IPS DF 19.7 (cell line): Measurements from ENCODE around the gene COL26A1.

ENCODE experiments used
- DNase-seq: peaks from one replicate; pipeline ENCODE4 v3.0.0-alpha.2; 2013; ENCODE audit warnings: low read depth, low spot score

COL26A1 gene

DNA sequence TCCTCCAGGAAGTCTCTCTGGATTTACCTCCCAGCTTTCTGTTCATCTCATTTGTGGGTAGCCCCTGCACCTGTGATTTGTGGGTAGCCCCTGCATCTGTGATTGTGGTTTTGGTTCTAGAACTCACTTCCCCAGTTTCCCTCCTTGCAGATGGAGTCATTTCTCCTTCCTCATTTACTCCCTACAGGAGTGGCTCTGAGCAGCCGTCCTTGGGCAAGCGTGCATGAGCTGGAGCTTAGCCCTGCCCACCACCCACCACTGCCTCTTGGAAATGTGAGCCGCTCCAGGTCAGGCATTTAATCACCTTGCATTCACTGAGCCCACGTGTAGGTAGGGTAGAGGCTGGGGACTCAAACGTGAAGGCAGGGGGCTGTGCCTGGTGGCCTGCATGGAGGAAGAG is 8.2 kb downstream of the COL26A1 start:
- DNase-seq: no peak

DNA sequence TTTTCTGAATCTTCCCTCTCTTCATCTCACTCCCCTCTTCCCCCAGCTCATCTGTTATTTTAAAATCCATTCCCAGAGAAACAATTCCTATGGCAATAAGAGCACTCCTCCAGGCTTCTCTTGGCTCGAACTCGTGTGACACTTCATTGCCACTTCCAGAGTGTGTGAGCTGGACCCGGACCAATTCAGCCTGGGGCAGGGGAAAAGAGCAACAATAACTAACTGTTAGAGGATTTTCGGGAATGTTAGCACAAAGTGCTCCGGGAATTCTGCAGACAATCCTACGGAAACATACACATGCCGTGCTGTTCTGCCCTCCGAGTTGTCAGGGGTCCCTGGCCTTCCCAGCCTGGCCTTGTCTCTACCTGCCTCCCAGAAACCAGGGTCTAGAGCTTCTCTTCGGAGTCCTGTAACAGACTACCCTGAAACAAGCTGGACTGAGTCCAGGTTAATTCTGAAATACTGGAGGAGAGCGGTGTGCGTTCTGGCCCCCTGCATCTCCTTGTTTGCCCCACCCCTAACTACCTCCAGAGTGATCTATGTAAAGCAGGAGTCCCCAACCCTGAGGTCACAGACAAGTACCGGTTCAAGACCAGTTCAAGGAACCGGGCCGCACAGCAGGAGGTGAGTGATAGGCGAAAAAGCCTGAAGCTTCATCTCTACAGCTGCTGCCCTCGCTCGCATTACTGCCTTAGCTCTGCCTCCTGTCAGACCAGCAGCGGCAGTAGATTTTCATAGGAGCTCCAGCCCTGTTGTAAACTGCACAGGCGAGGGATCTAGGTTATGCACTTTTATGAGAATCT is 11.3 kb downstream of the COL26A1 start:
- no peak for DNase-seq

DNA sequence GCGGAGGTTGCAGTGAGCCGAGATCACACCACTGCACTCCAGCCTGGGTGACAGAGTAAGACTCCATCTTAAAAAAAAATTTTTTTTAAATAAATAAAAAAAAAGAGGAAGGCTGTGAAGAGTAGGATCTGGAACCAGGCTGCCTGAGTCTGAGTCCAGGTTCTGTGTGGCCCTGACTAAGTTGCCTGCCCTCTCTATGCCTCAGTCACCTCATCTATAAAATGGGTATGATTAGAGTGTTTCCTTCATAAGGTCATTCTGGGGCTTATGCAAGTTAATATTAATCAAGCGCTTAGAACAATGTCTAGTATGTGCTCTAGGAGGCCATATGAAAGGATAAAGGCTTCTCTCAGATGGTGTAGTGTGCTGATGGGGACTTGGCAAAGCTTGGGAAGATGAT is 12.3 kb downstream of the COL26A1 start:
- no peak for DNase-seq

DNA sequence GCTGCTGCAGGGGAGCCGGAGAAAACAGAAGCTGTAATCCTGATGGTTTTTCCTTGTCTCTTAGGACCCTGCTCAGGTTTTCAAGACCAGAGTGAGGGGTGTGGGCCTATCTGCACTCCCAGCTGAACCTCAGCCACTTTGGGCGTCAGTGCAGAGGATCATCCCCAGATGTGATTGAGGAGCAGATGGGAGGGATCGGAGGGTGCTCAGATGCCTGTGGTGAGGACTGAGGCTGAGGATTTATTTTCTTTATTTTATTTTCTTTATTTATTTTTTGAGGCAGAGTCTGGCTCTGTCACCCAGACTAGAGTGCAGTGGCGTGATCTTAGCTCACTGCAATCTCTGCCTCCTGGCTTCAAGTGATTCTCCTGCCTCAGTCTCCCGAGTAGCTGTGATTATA is 13.9 kb downstream of the COL26A1 start:
- no peak for DNase-seq

DNA sequence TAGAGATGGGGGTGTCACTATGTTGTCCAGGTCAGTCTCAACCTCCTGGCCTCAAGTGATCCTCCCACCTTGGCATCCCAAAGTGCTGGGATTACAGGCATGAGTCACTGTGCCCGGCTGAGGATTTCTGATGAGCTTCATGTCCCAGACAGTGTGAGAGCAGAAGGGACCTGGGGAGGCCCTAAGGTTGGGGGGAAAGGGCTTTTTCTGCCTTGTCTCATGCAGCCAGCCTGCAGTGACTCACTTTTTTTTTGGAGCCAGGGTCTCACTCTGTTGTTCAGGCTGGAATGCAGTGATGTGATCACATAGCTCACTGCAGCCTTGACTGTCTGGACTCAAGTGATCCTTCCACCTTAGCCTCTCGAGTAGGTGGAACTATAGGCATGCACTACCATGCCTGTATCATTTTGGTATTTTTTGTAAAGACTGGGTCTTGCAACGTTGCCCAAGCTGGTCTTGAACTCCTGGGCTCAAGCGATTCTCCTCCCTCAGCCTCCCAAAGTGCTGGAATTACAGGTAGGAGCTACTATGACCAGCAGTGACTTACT is 14.6 kb downstream of the COL26A1 start:
- no peak for DNase-seq

DNA sequence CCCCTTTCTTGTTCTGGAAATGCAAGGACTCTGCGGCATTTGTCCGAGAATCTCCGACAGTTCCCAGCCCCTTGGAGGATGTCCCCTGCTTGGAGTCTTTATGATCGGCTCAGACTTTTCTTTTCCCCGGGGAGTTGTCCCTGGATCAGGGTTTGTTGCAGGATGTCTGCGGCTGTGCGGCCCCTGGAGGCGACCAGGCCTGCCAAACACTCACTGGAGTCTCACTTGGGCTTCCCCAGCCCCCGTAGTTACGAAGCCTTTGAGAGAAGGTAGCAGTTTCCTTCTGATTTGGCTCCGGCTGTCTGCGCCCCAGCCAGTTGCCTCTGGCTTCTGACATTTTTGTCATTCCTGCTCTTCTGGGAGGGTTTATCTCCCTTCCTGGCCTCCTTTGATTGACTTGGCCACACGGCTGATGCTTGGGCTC is 16.1 kb downstream of the COL26A1 start:
- no peak for DNase-seq

DNA sequence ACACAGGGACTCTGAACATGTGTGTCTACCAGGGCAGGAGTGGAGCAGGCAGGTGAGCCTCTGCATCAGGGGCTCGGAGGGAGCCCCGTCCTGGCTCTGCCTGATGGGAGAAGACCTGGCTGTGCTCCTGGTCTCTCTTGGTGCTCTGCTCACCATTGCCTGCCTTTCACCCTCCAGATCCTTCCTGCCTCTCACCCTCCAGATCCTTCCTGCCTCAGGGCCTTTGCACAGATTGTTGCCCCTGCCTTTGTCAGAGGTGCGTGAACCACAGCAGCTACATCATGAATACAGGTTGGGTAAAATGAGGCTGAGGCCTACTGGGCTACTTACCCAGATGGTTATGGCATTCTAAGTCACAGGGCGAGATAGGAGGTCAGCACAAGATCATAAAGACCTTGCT is 16.6 kb downstream of the COL26A1 start:
- DNase-seq: no peak

DNA sequence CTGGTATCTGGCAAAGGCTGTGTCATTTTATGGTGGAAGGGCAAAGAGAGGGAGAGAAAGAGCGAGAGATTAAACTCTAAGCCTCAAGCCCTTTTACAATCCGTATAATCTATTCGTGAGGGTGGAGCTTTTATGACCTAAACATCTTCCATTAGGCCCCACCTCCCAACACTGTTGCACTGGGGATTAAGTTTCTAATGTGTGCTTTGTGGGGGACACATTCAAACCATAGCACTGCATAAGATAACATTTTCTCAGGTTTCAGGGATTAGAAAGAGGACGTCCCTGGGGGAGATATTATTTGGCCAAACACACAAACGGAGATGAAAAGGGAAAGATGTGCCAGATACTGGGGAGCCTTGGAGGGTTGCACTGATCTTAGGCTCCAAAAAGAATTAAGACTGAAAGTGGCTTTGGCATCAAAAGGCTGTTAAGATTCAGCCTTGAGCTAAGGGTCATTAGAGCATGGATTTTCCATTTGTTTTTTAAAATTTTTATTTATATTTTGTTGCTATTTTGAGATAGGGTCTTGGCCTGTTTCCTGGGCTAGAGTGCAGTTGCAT is 19.0 kb downstream of the COL26A1 start:
- no peak for DNase-seq

DNA sequence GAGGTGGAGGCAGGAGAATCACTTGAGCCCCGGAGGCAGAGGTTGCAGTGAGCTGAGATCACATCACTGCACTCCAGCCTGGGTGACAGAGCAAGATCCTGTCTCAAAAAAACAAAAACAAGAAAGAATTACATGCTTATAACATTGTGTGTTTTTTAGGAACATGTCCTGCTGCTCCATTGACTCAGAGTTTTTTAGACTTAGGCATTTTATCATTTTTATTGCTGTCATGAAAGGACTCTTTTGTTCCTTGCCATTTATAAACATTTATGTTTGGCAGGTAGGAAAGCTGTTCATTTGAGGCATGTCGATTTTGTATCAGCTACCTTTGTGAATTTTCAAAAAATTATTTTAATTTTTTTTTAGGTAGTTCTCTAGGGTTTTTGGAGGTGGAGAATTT is 20.3 kb downstream of the COL26A1 start:
- DNase-seq: no peak

DNA sequence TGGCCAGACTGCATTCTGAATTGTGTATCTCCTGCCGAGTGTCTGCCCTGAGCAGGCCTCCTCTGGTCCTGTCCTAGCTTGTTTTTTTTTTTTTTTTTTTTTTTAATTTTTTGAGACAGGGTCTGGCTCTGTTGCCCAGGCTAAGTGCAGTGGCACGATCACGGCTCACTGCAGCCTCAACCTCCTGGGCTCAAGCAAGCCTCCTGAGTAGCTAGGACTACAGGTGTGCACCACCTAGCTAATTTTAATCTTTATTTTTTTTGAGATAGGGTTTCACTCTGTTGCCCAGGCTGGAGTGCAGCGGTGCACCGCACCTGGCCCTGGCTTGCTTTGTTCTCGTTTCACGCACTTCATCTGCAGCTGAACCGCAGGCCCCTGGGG is 23.5 kb downstream of the COL26A1 start:
- DNase-seq: no peak

DNA sequence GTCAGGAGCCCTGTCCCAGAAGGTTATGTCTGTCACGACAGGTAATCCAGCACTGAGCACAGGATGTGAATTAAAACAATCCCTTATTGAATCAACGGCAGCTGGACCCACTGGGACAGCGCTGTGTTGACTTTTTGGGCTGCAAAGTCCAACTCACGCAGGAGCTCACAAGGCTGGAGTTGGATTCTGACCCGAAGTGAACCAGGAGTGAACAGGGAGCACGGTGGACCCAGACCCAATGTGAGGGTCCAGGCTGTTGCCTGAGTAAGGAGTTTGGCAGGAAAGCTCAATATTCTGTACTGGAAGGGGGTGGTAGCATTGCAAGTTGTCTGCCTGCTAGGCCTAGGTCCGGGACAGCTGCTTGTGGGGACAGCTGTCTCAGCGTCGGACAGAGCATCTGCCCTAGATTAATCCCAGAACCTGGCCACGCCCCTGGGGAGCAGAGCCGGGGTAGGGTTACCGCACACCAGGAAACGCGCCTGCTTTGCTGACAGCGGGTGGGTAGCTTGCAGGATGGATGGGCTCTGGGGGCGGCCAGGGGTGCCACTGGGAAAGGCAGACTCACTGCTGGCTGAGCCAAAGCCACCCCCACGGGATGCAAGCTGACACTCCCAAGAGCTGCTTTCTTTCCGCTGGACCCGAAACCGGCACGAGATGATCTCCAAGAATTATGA is 24.0 kb downstream of the COL26A1 start:
- no peak for DNase-seq

DNA sequence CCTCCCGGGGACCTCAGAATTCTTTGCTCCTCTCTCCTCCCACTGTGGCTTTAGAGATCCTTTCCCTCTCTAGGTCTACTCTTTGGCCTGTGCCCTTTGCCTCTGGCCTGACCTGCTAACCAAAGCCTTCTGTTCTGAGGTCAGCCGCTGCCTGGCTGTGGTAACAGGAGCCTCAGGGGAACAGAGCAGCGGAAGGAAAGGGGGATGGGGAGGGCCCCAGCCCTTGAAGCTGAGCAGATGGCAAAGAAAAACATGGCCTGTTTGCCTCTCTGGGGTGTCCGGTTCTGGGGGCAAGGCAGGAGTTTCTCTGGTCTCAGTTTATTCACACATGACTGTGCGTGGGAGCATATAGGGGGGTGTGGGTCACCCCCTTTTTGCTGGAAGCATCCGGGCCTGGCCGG is 28.2 kb downstream of the COL26A1 start:
- no peak for DNase-seq

DNA sequence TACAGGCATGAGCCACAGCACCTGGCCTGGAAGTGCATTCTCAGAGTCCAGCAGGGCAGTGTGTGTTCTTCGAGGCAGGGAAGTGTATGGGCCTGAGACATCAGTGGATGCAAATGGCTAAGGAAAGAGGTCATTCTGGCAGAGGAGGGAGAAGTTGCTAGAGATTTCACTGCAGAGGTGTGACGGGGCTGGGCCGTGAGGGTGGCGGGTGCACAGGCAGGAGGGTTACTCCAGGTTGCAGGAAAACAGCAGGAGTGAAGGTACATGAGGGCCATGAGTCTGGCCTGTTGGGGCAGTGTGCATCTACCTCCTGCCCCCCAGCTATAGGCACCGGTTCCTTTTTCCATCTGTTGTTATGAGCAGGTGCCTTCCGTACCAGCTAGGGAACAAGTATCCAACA is 29.3 kb downstream of the COL26A1 start:
- DNase-seq: no peak

DNA sequence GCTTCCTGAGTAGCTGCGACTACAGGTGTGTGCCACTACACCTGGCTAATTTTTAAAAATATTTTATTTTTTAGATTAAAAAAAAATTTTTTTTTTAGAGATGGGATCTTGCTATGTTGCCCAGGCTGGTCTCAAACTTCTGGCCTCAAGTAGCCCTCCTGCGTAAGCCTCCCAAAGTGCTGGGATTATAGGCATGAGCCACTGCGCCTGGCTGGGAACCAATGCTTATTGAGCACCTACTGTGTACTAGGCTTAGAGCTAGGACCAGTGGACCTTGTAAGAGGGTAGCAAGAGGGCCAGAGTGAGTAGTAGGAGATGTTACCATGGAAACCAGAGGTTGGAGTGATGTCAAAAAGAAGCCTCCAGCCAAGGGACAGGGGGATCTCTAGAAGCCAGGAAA is 31.2 kb downstream of the COL26A1 start:
- DNase-seq: no peak

DNA sequence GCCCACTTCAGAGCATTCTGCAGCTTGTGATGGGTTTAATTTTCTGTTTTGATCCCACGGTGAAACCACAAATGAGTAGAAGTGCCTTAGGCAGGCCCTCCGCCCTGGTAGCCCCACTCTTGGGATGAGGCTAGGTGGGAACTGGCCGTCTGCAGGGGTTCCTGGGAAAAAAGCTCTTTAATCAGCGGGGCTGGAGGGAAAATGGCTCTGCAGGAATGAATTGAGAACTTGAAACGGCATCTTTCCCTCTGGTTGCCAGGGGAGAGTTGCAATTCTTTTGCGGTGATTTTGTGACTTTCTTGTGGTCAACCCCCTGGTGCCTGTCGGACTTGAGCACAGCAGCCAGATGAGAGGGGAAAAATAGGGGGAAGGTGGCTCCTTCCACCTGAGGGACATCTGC is 32.7 kb downstream of the COL26A1 start:
- DNase-seq: no peak

DNA sequence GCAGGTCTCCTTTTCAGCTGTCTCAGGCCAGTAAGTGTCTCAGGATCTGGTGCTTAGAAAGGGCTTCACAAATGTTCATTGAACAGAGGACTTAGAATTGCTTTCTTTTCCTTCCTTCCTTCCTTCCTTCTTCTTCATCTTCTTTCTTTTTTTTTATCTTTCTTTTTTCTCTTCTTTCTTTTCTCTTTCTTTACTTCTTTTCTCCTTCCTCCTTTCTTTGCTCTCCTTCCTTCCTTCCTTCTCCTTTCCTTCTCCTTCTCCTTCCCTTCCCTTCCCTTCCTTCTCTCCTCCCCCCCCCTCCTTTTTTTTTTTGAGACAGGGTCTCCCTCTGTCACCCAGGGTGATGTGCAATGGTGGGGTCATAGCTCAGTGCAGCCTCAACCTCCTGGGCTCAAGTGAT is 34.6 kb downstream of the COL26A1 start:
- no peak for DNase-seq

DNA sequence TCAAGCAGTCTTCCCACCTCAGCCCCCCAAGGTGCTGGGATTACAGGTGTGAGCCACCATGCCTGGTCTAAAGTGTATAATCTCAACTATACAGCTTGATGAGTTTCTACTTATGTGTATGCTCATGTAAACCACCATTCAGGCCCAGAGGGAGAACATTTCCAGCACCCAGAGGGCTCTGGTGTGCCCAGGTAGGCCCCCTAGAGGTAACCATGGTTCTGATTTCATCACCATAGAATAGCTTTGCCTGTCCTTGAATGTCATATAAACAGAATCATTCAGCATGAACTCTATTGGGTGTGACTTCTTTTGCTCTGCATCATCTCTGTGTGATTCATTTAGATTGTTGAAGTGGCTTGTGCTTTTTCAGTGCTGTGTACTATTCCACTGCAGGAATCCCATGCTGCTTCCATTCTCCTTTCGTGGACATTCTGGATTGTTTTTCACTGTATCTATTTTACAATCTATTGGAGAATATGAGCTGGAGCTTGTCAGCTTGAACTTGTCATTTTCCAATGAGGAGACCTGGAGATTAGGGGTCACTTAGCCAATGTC is 35.2 kb downstream of the COL26A1 start:
- no peak for DNase-seq

DNA sequence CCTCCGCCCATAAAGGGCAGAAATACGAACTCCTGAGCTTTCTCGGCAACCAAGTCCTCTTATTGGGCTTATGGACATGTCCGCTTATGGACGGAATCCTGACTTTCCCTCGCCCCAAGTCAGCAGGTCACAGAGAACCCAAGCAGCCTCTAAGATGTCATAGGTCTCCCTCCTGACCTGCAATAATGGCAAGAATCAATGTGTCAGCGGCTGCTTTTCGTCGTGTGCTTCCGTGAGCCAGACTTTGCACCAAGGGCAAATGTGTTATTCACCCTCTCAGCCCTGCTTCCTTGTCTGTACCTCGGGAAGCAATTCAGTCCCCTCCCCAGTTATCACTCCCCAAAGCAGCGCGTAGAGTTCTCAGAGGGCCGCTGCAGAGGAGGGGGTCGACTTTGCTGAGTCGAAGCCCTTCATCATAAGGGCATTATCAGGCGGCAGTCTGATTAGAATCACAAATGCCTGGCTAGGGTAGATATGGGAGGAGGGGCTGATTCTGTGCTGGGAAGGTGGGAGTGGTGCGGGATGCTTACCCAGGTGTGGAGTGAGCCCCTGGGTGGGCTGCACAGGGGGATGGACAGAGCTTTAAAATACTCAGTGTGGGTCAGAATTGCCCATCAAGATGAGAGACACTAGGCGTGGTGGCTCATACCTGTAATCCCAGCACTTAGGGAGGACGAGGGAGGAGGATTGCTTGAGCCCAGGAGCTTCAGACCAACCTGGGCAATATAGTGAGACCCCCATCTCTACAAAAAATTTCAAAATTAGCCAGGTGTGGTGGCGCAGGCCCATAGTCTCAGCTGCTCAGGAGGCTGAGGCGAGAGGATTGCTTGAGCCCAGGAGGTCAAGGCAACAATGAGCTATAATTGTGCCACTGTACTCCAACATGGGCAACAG is 36.0 kb downstream of the COL26A1 start:
- DNase-seq: no peak

DNA sequence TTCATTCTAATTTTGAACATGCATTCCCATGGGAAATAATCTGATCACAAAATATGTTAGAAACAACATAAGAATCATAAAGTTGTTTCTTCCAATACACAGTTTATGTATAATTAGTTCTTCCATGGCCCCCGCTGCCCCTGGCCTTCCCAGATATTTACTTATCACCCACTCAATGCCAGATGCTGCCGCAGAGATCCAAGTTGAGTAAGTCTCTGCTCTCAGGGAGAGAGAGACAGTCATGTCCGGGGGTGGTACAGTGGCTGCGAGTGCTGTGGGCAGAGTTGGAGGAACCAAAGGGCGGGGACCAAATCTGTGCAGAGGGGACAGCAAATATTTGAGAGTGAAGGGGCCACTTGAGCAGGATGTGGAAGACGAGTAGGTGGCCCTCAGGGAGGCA is 37.1 kb downstream of the COL26A1 start:
- DNase-seq: no peak

DNA sequence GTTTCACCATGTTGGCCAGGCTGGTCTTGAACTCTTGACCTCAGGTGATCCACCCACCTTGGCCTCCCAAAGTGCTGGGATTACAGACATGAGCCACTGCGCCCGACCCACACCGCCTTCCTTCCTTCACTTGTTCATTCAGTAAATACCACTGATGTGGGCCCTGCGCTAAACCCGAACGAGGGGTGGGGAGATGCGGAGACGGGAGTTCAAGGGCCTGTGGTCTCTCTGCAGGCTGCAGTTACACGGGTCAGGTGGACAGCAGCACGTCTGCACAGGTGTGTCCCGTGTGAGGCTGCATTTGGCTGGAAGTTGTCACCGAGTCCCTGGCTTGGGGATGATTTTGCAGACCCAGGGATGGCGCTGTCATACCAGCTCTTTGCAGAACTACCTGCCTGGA is 38.1 kb downstream of the COL26A1 start:
- no peak for DNase-seq

DNA sequence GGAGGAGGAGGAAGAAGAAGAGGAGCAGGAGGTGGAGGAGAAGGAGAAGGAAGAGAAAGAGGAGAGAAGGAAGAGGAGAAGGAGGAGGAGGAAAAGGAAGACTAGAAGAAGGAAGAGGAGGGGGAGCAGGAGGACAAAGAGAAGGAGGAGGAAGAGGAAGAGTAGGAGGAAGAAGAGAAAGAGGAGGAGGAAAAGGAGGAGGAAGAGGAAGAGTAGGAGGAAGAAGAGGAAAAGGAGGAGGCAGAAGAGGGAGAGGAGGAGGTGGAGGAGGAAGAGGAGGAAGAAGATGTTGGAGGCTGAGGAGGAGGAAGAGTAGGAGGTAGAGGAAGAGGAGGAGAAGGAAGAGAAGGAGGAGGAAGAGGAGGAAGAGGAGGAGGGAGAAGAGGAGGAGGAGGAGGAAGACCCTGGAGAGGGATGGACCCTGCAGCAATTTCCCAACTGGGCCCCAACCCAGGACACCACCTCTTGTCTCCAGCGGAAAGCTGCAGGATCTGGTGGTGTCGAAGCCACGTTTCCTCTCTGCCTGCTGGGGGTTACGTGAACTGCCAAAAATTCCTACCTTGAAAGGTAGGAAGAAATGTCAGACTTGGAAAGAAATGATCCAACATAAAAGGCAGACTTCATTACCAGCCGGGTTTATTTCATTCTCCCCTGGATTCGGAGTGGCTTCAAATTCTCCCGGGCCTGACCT is 38.9 kb downstream of the COL26A1 start:
- no peak for DNase-seq
